Measurements from ENCODE around the gene MAPK11.

The MAPK11 gene

DNA sequence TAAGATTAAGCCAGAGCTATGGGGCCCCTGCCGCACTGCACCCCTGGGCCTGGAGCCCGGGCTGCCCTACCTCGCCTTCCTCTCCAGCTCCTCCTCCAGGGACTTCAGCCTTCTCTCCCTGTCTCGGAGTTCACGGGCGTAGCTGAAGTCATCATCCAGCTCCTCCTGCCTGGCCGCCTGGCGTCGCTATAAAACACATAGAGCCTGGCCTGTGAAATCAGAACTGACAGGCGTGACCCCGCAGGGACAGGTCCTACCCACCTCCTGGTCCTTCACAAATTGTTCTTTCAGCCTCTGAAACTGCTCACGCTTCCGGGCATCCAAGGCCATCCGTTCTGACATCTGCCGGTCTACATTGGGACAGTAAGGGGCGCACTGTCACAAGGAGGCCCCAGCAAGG, 46.1 kb downstream of the MAPK11 start:
- DNase-seq, result no peak

DNA sequence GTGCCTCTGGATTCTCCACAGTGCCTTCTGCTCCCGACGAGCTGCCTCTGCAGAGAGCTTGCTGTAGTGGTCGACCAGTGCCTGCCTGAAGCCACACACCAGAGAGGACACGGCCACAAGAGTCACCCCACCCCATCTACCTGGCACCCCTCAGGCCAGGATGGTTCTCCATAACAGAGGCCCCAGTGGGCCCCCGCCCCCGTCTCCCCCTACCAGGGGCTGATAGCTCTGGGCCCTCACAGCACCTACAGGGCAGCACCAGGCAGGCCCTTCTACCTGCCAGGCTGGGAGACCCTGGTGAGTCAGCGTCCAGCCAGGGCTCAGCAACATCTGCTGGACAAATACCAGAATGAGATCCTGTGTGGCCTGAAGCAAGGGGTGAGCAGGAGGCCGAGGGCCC, 47.7 kb downstream of the MAPK11 start:
- DNase-seq, result no peak

DNA sequence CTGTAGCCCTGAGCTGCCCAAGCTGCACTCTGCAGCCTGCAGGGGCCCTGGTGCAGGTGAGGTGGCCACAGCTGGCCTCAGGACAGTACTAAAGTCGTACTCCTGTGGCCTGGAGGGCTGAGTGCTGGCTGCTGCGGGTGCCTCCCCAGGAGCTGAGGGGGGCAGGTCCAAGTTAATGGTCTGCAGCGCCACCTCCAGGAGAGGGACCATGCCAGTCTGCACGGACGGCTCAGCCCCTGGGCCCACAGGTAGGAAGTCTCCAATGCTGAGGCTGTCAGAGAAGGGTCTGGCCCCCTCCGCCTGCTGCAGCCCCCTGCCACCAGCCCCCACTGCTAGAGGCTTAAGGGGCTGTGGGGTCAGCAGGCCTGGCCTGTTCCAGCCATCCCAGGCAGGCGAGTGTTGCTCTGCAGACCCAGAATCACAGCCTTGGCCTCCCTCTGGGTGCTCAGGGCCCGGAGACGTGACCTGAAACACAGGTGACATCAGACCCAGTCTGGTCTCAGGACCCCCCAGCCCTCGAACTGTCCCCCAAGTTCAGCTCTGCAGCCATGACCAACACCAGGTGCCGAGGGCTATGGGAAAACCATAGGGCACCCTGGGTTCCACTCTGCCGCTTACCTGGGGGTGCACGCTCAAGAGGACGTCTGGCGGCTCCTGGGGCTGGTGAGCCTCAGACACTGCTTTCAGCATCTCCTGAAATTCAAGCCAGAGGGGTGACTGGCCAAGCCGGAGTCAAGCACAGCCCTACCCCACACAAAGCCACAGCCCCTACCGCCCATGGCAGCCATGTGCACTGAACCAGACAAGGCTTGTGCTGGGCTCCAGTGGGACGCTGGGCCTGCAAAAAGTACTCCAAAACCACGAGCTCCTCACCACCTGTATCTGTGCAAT, 48.5 kb downstream of the MAPK11 start:
- no peak for DNase-seq

DNA sequence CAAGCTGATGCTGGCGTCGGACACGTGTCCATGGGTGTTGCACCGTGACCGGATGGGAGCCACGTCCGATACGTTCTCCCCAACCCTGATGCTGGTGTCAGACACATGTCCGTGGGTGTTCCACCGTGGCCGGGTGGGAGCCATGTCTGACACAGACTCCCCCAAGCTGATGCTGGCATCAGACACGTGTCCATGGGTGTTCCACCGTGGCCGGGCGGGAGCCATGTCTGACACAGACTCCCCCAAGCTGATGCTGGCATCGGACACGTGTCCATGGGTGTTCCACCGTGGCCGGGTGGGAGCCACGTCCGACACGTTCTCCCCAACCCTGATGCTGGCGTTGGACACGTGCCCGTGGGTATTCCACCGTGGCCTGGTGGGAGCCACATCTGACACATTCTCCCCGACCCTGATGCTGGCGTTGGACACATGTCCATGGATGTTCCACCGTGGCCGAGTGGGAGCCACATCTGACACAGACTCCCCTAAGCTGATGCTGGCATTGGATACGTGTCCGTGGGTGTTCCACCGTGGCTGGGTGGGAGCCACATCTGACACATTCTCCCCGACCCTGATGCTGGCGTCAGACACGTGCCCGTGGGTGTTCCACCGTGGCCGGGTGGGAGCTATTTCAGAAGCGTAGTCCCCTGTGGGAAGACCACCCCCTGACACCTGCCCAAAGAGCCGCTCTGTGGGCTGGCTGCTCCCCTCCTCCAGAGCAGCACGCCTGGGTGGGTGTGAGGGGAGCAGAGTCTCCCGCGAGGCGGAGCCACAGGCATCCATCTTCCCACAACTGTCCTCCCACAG, 49.4 kb downstream of the MAPK11 start:
- no peak for DNase-seq

- DNase-seq, result no peak
Measured at GRCh38 chr22:50219800-50220602, 50.2 kb downstream of the MAPK11 start.

- DNase-seq, result no peak
Measured at GRCh38 chr22:50218996-50219727, 51.0 kb downstream of the MAPK11 start.

DNA sequence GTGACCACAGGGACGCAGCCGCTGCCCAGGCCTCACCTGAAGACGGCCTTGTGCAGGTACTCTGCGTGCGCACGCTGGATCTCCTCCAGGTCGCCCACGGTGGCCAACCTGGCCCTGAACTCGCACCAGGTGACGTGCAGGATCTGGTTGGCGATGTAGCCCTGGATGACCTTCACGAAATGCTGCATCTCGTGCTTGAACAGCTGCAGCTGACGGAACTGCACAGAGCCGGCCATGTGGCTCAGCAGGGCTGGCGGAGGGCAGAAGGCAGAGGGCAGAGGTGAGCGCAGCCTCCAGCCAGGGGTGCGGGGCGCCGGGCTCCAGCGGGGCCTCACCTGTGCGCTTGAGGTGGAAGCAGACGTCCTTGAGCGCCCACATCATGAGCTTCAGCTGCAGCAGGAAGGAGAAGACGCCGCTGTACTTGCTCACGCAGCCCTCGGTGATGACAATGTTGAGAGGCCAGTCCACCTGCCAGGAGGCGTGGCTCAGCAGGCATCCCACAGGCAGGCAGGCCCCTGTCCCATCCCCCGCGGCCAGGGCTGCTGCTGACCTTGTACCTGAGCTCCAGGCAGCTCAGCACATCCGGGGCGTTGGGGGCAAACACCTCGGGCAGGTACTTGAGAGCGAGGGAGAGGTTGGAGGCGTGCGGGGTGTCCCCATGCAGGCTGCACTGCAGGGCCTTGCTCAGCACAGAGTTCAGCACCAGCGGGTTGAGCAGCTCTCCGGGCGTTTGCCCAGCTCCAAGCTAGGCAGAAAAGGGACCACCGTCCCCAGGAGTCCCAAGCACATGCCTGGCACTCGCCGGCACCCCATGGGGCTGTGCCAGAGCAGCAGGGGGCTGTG, 51.8 kb downstream of the MAPK11 start:
- DNase-seq, result no peak

- no peak for DNase-seq
Measured at GRCh38 chr22:50217543-50218152, 52.5 kb downstream of the MAPK11 start.

DNA sequence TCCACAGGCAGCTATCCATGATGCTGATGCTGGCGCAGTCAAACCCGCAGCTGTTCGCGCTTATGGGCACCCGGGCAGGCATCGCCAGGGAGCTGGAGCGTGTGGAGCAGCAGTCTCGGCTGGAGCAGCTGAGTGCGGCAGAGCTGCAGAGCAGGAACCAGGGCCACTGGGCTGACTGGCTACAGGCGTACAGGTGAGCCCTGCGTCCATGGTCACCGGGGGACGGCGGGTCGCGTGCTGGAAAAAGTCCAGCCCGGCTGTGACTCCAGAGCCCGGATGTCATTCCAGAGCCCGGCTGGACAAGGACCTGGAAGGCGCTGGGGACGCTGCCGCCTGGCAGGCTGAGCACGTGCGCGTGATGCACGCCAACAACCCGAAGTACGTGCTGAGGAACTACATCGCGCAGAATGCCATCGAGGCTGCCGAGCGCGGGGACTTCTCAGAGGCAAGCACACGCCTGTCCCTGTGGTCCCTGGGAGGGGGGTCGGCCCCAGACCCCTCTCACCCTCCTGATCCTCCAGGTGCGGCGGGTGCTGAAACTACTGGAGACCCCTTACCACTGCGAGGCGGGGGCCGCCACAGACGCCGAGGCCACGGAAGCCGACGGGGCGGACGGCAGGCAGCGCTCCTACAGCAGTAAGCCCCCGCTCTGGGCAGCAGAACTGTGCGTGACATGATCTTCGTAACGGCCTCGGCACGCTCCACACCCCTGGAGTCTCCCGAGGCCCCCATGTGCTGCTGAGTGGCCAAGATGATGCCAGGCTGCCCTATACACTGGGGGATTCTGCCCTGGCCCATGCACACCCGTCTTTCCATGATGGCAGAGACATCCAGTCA, 53.3 kb downstream of the MAPK11 start:
- DNase-seq, result no peak

- DNase-seq, result no peak
Measured at GRCh38 chr22:50216055-50216683, 54.0 kb downstream of the MAPK11 start.

DNA sequence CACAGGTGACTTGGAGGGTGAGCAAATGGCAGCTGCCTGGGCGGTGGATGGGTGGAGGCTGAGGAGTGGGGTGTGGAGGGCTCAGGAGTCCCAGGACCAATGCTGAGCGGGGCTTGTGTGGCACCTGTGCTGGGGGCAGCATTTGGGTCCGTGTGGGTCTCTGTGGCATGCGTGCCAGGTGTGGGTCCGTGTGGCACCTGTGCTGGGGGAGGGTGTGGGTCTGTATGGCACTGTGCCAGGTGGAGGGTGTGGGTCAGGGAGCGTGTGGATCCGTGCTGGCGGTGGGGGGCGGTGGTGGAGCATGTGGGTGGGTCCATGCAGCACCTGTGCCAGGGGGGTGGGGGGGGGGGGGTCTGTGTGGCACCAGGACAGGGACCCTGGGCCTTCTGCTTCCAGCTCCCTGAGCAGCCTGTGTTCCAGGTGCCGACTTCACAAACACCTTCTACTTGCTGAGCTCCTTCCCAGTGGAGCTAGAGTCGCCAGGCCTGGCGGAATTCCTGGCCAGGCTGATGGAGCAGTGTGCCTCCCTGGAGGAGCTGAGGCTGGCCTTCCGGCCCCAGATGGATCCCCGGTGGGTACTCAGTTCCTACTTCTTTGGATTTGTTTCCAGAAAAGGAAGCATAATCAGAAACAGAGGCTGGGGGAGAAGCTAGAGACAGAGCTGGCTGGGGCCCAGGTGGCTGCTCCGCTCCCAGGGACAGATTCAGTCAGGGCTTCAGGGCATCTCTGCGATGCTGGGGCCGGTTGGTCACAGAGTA, 54.7 kb downstream of the MAPK11 start:
- DNase-seq, result no peak

Data from right kidney (tissue), 1 donor.